HepG2 (cell line): ENCODE results near the gene TACC3. TPM values are rescaled to one million over a fixed set of nuclear protein-coding genes. Genes with fewer than 3 reads are reported as not detected.

Experiments
- BRD4 ChIP-seq: sonication (generic); formaldehyde crosslinking; IDR thresholded peaks from 2 replicates; pipeline ENCODE4 v1.4.0; 2020; ENCODE audit warnings: missing genetic modification reagents
- ERF ChIP-seq: IDR thresholded peaks from 2 replicates; pipeline ENCODE4 v1.6.1; 2018; ENCODE audit warnings: missing biosample characterization, missing genetic modification reagents
- ESRRA ChIP-seq: sonication (generic); formaldehyde crosslinking; IDR thresholded peaks from 2 replicates; pipeline ENCODE4 v1.5.1; 2020; ENCODE audit warnings: mild to moderate bottlenecking, low read depth, missing genetic modification reagents
- HDAC1 ChIP-seq: sonication (generic); formaldehyde crosslinking; IDR thresholded peaks from 2 replicates; pipeline ENCODE4 v1.5.1; 2020; ENCODE audit warnings: mild to moderate bottlenecking, missing genetic modification reagents
- HOXA3 ChIP-seq: sonication (generic); formaldehyde crosslinking; IDR thresholded peaks from 2 replicates; pipeline ENCODE4 v1.5.0; 2020; ENCODE audit warnings: missing genetic modification reagents
- KLF15 ChIP-seq: sonication (generic); formaldehyde crosslinking; IDR thresholded peaks from 2 replicates; pipeline ENCODE4 v1.8.1; 2023; ENCODE audit warnings: borderline replicate concordance, mild to moderate bottlenecking, inconsistent platforms, missing genetic modification reagents, mixed read lengths
- MTA1 ChIP-seq: sonication (generic); formaldehyde crosslinking; IDR thresholded peaks from 2 replicates; pipeline ENCODE4 v1.4.0; 2020; ENCODE audit warnings: missing genetic modification reagents, mild to moderate bottlenecking, borderline replicate concordance
- NCOA2 ChIP-seq: sonication (generic); formaldehyde crosslinking; IDR thresholded peaks from 2 replicates; pipeline ENCODE4 v1.8.0; 2022; ENCODE audit warnings: inconsistent platforms
- NFRKB ChIP-seq: fragments of 450-650 bp; IDR thresholded peaks from 2 replicates; pipeline ENCODE4 v1.6.1; 2017
- PATZ1 ChIP-seq: sonication (generic); formaldehyde crosslinking; IDR thresholded peaks from 2 replicates; pipeline ENCODE4 v1.4.0; 2020; ENCODE audit warnings: missing genetic modification reagents
- PHF8 ChIP-seq: sonication (generic); formaldehyde crosslinking; IDR thresholded peaks from 2 replicates; pipeline ENCODE4 v1.5.0; 2020; ENCODE audit warnings: missing genetic modification reagents
- POGK ChIP-seq: sonication (generic); formaldehyde crosslinking; conservative IDR thresholded peaks from 2 replicates; pipeline ENCODE4 v1.8.0; 2022; ENCODE audit warnings: mild to moderate bottlenecking, moderate library complexity, missing genetic modification reagents
- POLR2AphosphoS5 ChIP-seq: IDR thresholded peaks from 2 replicates; pipeline ENCODE4 v1.6.1; 2012; ENCODE audit warnings: low read depth, low read length
- SP5 ChIP-seq: IDR thresholded peaks from 2 replicates; pipeline ENCODE4 v1.6.1; 2016; ENCODE audit warnings: low read depth, borderline replicate concordance
- TEAD2 ChIP-seq: sonication (generic); formaldehyde crosslinking; IDR thresholded peaks from 2 replicates; pipeline ENCODE4 v1.9.0; 2021; ENCODE audit warnings: missing genetic modification reagents
- ZFP37 ChIP-seq: sonication (generic); formaldehyde crosslinking; IDR thresholded peaks from 2 replicates; pipeline ENCODE4 v1.4.0; 2020; ENCODE audit warnings: missing genetic modification reagents, borderline replicate concordance
- ZMYM2 ChIP-seq: sonication (generic); formaldehyde crosslinking; IDR thresholded peaks from 2 replicates; pipeline ENCODE4 v1.8.0; 2022; ENCODE audit warnings: mild to moderate bottlenecking, missing genetic modification reagents
- ZNF547 ChIP-seq: sonication (generic); formaldehyde crosslinking; IDR thresholded peaks from 2 replicates; pipeline ENCODE4 v1.5.1; 2020; ENCODE audit warnings: mild to moderate bottlenecking, missing genetic modification reagents
- ZNF614 ChIP-seq: IDR thresholded peaks from 2 replicates; pipeline ENCODE4 v1.6.1; 2018; ENCODE audit warnings: missing biosample characterization, missing genetic modification reagents, inconsistent platforms, borderline replicate concordance
- ZNF629 ChIP-seq: sonication (generic); formaldehyde crosslinking; conservative IDR thresholded peaks from 2 replicates; pipeline ENCODE4 v1.5.0; 2020; ENCODE audit warnings: missing genetic modification reagents
- ZNF746 ChIP-seq: sonication (generic); formaldehyde crosslinking; IDR thresholded peaks from 2 replicates; pipeline ENCODE4 v1.8.0; 2022; ENCODE audit warnings: mild to moderate bottlenecking, missing genetic modification reagents
- polyA plus RNA-seq, 8 experiments: library from polyadenylated mRNA; depleted of rRNA in 3 of 8; stranded (reverse) in 7 of 8; unstranded in 1 of 8; fragments of >200 nt; fragmentation: Illumina TruSeq in 4 of 8; extraction: Trizol in 4 of 8; gene quantifications; 2 replicates each; pipeline versions ENCODE4 v1.2.1 to v1.2.3, GENCODE V29; 2011 to 2016; ENCODE audit warnings: low read depth in 4 of 8, missing spikeins in 1 of 8, mixed read lengths in 1 of 8; ENCODE audit not compliant: insufficient read depth in 1 of 8
- total RNA-seq, 5 experiments: library from RNA; depleted of rRNA; stranded (reverse); fragments of >200 nt; fragmentation: Illumina TruSeq; extraction: Trizol; gene quantifications; 2 replicates each; pipeline ENCODE4 v1.2.3, GENCODE V29; 2016; ENCODE audit warnings: low read depth in 1 of 5
- TF ChIP-seq, protein P1 (sequence below): sonication (generic); formaldehyde crosslinking; IDR thresholded peaks from 2 replicates; pipeline ENCODE4 v1.4.0; 2020; ENCODE audit warnings: missing genetic modification reagents, borderline replicate concordance
- TF ChIP-seq, protein P2 (sequence below): sonication (generic); formaldehyde crosslinking; conservative IDR thresholded peaks from 2 replicates; pipeline ENCODE4 v1.4.0; 2020; ENCODE audit warnings: mild to moderate bottlenecking, missing genetic modification reagents, moderate library complexity

TACC3 gene
- total and polyA plus RNA-seq, 2 of the 13 experiments (the other 11 are each of a cell fraction or from before 2014, with no cell fraction given) = 20.3 to 21.2 TPM

- TF ChIP-seq PATZ1 (CRISPR knock-in tag) (peak; percentile 78), POLR2AphosphoS5 (peak; percentile 32; the same call in 1 of the 2 replicates), ZFP37 (CRISPR knock-in tag) (no peak), KLF15 (CRISPR knock-in tag) (no peak), HOXA3 (CRISPR knock-in tag) (peak; percentile 65; the same call in 1 of the 2 replicates), POGK (CRISPR knock-in tag) (no peak), ZNF629 (CRISPR knock-in tag) (0 out of 2 replicates have a peak, but pooled peaks have one; percentile 40), ZNF746 (CRISPR knock-in tag) (peak; percentile 60; the same call in 1 of the 2 replicates), BRD4 (CRISPR knock-in tag) (peak; percentile 40; the same call in 1 of the 2 replicates), ZNF614 (CRISPR knock-in tag) (0 out of 2 replicates have a peak, but pooled peaks have one; percentile 11), MTA1 (peak; percentile 65; the same call in 1 of the 2 replicates), ESRRA (peak; percentile 72; the same call in 1 of the 2 replicates), HDAC1 (CRISPR knock-in tag) (peak; percentile 51; the same call in 1 of the 2 replicates), ERF (CRISPR knock-in tag) (no peak), SP5 (CRISPR knock-in tag) (0 out of 2 replicates have a peak, but pooled peaks have one; percentile 14), PHF8 (CRISPR knock-in tag) (0 out of 2 replicates have a peak, but pooled peaks have one; percentile 20), ZMYM2 (CRISPR knock-in tag) (no peak), NFRKB (no peak), NCOA2 (0 out of 2 replicates have a peak, but pooled peaks have one; percentile 20), ZNF547 (CRISPR knock-in tag) (0 out of 2 replicates have a peak, but pooled peaks have one; percentile 5), TEAD2 (CRISPR knock-in tag) (no peak)
- TF ChIP-seq, protein P1, sequence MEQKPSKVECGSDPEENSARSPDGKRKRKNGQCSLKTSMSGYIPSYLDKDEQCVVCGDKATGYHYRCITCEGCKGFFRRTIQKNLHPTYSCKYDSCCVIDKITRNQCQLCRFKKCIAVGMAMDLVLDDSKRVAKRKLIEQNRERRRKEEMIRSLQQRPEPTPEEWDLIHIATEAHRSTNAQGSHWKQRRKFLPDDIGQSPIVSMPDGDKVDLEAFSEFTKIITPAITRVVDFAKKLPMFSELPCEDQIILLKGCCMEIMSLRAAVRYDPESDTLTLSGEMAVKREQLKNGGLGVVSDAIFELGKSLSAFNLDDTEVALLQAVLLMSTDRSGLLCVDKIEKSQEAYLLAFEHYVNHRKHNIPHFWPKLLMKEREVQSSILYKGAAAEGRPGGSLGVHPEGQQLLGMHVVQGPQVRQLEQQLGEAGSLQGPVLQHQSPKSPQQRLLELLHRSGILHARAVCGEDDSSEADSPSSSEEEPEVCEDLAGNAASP (CRISPR knock-in tag) = peak; percentile 90; the same call in 1 of the 2 replicates
- TF ChIP-seq, protein P2, sequence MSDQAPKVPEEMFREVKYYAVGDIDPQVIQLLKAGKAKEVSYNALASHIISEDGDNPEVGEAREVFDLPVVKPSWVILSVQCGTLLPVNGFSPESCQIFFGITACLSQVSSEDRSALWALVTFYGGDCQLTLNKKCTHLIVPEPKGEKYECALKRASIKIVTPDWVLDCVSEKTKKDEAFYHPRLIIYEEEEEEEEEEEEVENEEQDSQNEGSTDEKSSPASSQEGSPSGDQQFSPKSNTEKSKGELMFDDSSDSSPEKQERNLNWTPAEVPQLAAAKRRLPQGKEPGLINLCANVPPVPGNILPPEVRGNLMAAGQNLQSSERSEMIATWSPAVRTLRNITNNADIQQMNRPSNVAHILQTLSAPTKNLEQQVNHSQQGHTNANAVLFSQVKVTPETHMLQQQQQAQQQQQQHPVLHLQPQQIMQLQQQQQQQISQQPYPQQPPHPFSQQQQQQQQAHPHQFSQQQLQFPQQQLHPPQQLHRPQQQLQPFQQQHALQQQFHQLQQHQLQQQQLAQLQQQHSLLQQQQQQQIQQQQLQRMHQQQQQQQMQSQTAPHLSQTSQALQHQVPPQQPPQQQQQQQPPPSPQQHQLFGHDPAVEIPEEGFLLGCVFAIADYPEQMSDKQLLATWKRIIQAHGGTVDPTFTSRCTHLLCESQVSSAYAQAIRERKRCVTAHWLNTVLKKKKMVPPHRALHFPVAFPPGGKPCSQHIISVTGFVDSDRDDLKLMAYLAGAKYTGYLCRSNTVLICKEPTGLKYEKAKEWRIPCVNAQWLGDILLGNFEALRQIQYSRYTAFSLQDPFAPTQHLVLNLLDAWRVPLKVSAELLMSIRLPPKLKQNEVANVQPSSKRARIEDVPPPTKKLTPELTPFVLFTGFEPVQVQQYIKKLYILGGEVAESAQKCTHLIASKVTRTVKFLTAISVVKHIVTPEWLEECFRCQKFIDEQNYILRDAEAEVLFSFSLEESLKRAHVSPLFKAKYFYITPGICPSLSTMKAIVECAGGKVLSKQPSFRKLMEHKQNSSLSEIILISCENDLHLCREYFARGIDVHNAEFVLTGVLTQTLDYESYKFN = peak; percentile 70
Measured at GRCh38 chr4:1770791-1771231, 49.5 kb downstream of the TACC3 start (continued).
